Measurements from ENCODE around the gene ADISSP. TPM values are rescaled to one million over a fixed set of nuclear protein-coding genes. Genes with fewer than 3 reads are reported as not detected.

Gene ADISSP
- total RNA-seq, 6 experiments from 2014 or later: 86.0 to 105 (median 89.9) TPM

DNA sequence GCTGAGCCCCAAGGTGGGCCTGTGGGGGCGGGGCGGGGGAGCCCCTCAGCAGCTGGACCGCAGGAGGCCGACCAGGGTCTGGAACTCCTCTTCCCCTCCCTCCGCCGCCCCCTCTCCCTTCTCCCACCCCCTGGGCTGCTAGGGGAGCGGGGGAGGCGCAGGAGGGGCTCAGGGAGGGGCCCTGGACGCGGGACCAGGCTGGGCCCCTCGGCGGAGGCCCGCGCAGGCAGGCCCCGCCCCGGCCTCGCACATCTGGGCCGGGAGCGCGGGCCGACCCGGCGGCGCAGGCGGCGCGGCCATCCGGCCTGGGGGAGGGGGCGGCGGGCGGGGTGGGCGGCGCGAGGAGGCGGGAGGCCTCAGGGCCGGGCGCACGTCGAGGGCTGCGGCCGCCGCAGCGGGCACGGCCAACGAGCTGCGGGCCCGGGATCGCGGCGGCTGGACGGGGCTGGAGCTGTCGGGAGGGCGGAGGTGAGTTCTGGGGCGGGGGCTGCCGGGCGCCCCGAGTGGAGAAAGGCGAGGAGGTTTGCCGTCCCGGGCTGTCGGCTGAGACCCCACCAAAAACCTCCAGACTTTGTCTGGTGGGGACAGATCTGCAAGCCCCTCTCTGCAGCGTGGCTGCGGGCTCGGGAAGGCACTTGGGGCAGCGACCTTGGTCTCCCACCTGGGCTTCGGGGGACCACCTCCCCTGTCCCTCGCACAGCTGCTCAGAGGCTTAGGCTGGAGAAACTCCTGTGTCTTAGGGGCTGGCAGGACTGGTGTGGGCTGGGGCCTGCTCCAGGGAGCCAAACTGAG lies 35.0 kb downstream of the ADISSP start, which contains the start of gene HSPA12B:
Gene HSPA12B, plus strand, starts transcription at position 359 of the 792 bp plus-strand sequence. CDS start 5,990 bp downstream, outside the sequence.
- TF ChIP-seq CTCF (IDR thresholded peaks at IDR 0.05): no peak
- no peak within 1 kb of the TSS for H3K4me3 Mint-ChIP-seq
- H3K9me3 Mint-ChIP-seq: no peaks in the 10 kb centered on the region
- no peak within 1 kb of the TSS for H3K27ac Mint-ChIP-seq
- no peaks in the 10 kb centered on the region for H3K36me3 Mint-ChIP-seq (ENCODE audit: low read depth)
- H3K4me1 Mint-ChIP-seq (ENCODE audit: low read depth): peaks cover 8% of the 10 kb centered on the region
- H3K27me3 Mint-ChIP-seq (ENCODE audit: insufficient read depth): peaks cover 54% of the 10 kb centered on the region
- DNase-seq: no peak

DNA sequence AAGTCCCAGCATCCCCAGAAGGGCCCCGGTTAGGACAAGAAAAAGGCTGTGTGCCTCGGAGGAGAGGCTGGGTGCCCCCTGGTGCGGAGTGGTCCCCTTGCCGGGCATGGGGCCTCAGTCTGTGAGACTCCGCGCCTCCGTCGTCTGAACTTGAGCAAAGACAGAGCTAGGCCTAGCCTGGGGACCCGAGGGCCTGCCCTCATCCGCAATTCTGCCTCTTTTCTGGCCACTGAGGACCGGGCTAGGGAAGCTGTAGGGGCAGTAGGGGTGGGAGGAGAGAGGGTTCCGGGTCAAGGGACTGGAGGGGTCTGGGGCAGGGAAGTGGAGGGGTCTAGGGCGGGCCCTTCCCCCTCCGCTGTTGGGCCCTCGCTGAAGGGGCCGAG lies 35.6 kb downstream of the ADISSP start:
- TF ChIP-seq CTCF (IDR thresholded peaks at IDR 0.05): no peak
- Mint-ChIP-seq H3K27ac (no peak overlapping the region), H3K9me3 (no peaks in the 10 kb centered on the region), H3K4me1 (ENCODE audit: low read depth) (peaks cover 14% of the 10 kb centered on the region), H3K27me3 (ENCODE audit: insufficient read depth) (peaks cover 56% of the 10 kb centered on the region), H3K4me3 (no peak overlapping the region), H3K36me3 (ENCODE audit: low read depth) (no peaks in the 10 kb centered on the region)
- no peak for DNase-seq

DNA sequence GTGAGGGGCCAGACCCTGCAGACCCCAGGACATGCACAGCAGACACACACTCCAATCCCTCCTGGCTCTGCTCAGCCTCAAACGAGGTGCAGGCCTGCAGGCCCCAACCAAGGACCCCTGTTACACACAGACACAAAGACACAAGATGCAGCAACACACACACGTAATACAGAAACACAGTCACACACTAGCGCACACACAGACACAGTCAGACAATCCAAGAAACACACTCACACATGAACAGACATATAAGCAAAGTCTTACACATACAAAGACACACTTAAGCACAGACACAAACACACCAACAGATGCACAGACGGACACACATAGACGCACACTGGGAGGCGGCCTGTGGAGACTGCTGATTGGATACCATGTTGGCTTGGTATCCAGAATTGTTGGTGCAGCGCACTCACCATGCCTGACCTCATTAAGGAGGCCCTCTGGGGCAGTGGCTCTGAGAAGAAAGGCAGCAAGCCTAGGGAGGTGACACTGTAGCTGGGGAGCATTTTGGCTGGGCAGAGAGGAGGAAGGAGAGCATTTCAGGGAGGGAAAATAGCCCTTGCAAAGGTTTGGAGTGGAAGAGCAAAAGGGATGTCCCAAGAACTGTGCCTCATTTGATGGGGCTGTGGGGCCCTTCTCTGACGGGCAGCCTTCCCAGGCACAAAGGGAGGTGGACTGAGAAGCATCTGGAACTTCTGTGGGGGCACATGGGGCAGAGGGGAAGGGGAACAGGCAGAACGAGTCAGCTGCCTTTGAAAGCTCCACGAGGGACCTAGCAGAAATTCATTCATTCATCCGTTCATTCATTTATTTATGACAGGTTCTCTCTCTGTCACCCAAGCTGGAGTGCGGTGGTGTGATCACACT lies 36.5 kb downstream of the ADISSP start:
- no peak for DNase-seq
- Mint-ChIP-seq H3K36me3 (ENCODE audit: low read depth) (no peaks in the 10 kb centered on the region), H3K27me3 (ENCODE audit: insufficient read depth) (peaks cover 52% of the 10 kb centered on the region), H3K27ac (no peak overlapping the region), H3K9me3 (no peaks in the 10 kb centered on the region), H3K4me1 (ENCODE audit: low read depth) (peaks cover 16% of the 10 kb centered on the region), H3K4me3 (no peak overlapping the region)
- no peak for TF ChIP-seq CTCF (IDR thresholded peaks at IDR 0.05)

DNA sequence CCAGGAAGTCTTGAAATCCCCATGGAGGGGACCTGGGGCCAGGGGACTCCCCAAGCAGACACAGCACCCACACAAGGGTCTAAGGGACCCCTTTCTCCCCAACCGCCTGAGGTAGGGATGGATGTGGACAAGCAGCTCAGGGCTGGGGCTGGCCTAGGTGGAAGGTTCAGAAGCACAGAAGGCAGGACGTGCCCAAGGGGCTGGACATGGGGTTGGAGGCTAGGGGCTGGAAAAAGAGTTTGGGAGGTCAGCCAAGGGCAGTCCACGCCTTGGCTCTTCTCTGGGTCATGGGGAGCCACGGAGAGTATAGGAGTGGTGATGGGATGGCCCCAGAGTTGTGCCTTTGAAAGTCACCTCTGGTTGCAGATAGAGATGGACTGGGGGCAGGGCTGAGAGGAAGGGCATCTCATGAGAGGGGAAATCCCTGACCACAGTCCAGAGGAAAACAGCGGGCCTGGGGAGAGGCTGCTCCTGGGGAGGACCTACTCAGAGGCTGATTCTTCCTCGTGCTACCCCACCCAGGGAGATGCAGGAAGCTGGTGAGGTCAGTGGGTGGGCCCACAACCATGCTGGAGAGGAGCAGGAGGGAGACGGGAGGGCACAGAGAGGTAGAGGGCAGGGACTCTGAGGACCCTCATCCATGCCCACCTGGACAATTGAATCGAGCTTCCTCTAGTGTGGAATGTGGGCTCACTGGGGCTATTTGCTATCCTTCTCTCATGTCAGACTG lies 37.6 kb downstream of the ADISSP start:
- Mint-ChIP-seq H3K9me3 (no peaks in the 10 kb centered on the region), H3K4me1 (ENCODE audit: low read depth) (peaks cover 16% of the 10 kb centered on the region), H3K27me3 (ENCODE audit: insufficient read depth) (peaks cover 43% of the 10 kb centered on the region), H3K36me3 (ENCODE audit: low read depth) (no peaks in the 10 kb centered on the region), H3K27ac (no peak overlapping the region), H3K4me3 (no peak overlapping the region)
- TF ChIP-seq CTCF (IDR thresholded peaks at IDR 0.05): no peak
- no peak for DNase-seq

DNA sequence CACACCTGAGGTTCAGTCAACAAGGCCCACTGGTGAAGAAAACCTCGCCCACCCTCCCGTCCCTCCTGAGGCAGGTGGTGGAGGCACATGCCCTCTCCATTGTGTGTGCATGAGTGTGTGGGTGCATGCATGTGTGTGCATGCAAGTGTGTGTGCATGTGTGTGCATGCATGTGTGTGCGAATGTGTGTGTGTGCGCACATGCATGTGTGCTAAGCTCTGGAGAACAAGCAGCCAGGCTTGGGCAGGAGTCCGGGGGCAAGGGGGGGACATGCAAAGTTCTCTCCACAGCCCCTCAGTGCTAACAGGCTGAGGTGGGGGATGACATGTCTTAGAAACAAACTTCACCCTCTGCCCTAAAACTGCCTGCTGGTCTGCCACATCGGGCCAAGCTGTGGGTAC lies 38.2 kb downstream of the ADISSP start:
- DNase-seq: no peak
- no peaks in the 10 kb centered on the region for H3K9me3 Mint-ChIP-seq
- H3K27me3 Mint-ChIP-seq (ENCODE audit: insufficient read depth): peaks cover 38% of the 10 kb centered on the region
- peaks cover 16% of the 10 kb centered on the region for H3K4me1 Mint-ChIP-seq (ENCODE audit: low read depth)
- H3K36me3 Mint-ChIP-seq (ENCODE audit: low read depth): no peaks in the 10 kb centered on the region
- H3K4me3 Mint-ChIP-seq: no peak overlapping the region
- H3K27ac Mint-ChIP-seq: no peak overlapping the region
- TF ChIP-seq CTCF (IDR thresholded peaks at IDR 0.05): no peak
